ENCODE data around the gene CUX1.
A peak's percentile ranks its signal among the peaks of the same experiment; 100 is the strongest.

CUX1 gene

DNA sequence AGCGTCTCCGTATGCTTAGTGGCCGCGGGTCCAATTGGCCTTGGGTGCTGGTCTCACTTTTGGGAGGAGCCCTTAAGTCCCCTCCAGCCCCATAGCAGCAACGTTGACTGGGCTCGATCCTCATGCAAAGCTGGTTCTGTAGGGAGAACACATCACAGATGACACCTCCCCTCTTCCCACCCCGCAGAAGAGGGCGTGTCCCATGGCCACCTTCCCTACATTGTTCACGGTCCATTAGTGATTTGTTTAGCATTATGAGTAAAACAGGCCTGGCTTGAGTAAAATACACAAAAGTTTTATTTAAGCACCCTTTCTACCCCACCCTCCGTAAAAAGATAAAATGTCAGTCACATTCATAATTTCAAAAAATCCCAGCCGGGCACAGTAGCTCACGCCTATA lies 380.2 kb downstream of the CUX1 start:
- Histone ChIP-seq H3K36me3 (ENCODE audit: control insufficient read depth in 2 of 2, insufficient read depth in 1 of 2, low read length in 2 of 2) (peaks cover 16 to 49% of the 10 kb centered on the region in 2 experiments; a peak in 2 of 3 replicates), H3K4me3 (ENCODE audit: low read depth, low read length) (no peak overlapping the region), H3K4me1 (ENCODE audit: control insufficient read depth, insufficient read depth, low read length) (no peaks in the 10 kb centered on the region), H3K9me3 (ENCODE audit: control insufficient read depth, insufficient read depth, low read depth, low read length) (no peaks in the 10 kb centered on the region), H3K27ac (ENCODE audit: extremely low read depth, low read depth, low read length) (no peak overlapping the region)
- peak; percentile 67 for TF ChIP-seq KLF1 (tag by site-specific recombination; IDR thresholded peaks at IDR 0.05)
- TF ChIP-seq, protein P1, sequence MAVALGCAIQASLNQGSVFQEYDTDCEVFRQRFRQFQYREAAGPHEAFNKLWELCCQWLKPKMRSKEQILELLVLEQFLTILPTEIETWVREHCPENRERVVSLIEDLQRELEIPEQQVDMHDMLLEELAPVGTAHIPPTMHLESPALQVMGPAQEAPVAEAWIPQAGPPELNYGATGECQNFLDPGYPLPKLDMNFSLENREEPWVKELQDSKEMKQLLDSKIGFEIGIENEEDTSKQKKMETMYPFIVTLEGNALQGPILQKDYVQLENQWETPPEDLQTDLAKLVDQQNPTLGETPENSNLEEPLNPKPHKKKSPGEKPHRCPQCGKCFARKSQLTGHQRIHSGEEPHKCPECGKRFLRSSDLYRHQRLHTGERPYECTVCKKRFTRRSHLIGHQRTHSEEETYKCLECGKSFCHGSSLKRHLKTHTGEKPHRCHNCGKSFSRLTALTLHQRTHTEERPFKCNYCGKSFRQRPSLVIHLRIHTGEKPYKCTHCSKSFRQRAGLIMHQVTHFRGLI (tag by site-specific recombination; IDR thresholded peaks at IDR 0.05), result no peak
- CTCF ChIA-PET, result no interaction called here
- POLR2A ChIA-PET, result no interaction called here

DNA sequence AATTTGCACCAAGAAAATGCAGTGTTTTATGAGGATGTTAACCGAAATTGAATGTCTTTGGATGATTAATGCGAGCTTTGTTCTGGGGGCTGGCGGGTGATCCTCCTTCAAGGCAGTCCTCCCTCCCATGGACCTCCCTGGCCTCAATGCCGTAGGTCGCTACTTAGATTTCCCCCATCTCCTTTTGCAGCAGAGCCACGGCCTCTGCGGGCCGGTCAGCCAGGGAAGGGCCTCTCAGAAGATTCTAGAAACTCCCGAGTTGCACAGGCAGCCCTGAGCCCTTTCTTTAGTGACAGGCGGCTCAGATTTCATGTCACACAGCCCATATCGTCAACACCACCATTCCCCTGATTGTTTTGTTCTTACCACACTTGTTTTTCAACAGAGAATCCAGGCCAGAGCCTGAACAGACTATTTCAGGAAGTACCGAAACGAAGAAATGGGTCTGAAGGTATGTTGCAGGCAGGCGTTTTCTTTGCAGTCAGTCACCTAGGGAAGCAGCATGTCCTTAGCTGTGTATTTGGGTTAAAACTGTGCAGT lies 381.1 kb downstream of the CUX1 start:
- Histone ChIP-seq H3K4me1 (ENCODE audit: control insufficient read depth, insufficient read depth, low read length) (no peaks in the 10 kb centered on the region), H3K27ac (ENCODE audit: extremely low read depth, low read depth, low read length) (no peak overlapping the region), H3K36me3 (ENCODE audit: control insufficient read depth in 2 of 2, insufficient read depth in 1 of 2, low read length in 2 of 2) (peaks cover 20 to 45% of the 10 kb centered on the region in 2 experiments; a peak in 2 of 3 replicates), H3K9me3 (ENCODE audit: control insufficient read depth, insufficient read depth, low read depth, low read length) (no peaks in the 10 kb centered on the region), H3K4me3 (ENCODE audit: low read depth, low read length) (no peak overlapping the region)
- CTCF ChIA-PET, result no interaction called here
- no peak for TF ChIP-seq ZSCAN30 (tag by site-specific recombination; IDR thresholded peaks at IDR 0.05)
- no peak for TF ChIP-seq ZNF596 (tag by site-specific recombination; IDR thresholded peaks at IDR 0.05)
- no peak for TF ChIP-seq KLF9 (tag by site-specific recombination; IDR thresholded peaks at IDR 0.05; ENCODE audit: low read depth)
- TF ChIP-seq ZNF133 (tag by site-specific recombination; IDR thresholded peaks at IDR 0.05), result no peak
- no peak for TF ChIP-seq SCRT1 (tag by site-specific recombination; IDR thresholded peaks at IDR 0.05; ENCODE audit: borderline replicate concordance)
- TF ChIP-seq ZNF302 (tag by site-specific recombination; IDR thresholded peaks at IDR 0.05; ENCODE audit: low read depth), result no peak
- TF ChIP-seq ZFP69B (tag by site-specific recombination; IDR thresholded peaks at IDR 0.05), result no peak
- no peak for TF ChIP-seq ZBTB7A (tag by site-specific recombination; IDR thresholded peaks at IDR 0.05; ENCODE audit: low read depth)
- no peak for TF ChIP-seq ZNF768 (tag by site-specific recombination; IDR thresholded peaks at IDR 0.05)
- TF ChIP-seq, protein P2, sequence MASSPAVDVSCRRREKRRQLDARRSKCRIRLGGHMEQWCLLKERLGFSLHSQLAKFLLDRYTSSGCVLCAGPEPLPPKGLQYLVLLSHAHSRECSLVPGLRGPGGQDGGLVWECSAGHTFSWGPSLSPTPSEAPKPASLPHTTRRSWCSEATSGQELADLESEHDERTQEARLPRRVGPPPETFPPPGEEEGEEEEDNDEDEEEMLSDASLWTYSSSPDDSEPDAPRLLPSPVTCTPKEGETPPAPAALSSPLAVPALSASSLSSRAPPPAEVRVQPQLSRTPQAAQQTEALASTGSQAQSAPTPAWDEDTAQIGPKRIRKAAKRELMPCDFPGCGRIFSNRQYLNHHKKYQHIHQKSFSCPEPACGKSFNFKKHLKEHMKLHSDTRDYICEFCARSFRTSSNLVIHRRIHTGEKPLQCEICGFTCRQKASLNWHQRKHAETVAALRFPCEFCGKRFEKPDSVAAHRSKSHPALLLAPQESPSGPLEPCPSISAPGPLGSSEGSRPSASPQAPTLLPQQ (tag by site-specific recombination; IDR thresholded peaks at IDR 0.05), result no peak
- TF ChIP-seq ZNF214 (tag by site-specific recombination; IDR thresholded peaks at IDR 0.05; ENCODE audit: borderline replicate concordance), result no peak
- no peak for TF ChIP-seq ZNF777 (tag by site-specific recombination; IDR thresholded peaks at IDR 0.05; ENCODE audit: borderline replicate concordance)
- POLR2A ChIA-PET, result no interaction called here

DNA sequence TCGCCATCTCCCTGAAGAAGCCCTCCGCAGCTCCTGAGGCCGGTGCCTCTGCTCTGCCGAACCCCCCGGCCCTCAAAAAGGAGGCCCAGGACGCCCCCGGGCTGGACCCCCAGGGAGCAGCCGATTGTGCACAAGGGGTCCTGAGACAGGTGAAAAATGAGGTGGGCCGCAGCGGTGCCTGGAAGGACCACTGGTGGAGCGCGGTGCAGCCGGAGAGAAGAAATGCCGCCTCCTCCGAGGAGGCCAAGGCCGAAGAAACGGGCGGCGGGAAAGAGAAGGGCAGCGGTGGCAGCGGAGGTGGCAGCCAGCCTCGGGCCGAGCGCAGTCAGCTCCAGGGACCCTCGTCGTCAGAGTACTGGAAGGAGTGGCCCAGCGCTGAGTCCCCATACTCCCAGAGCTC lies 384.1 kb downstream of the CUX1 start:
- Histone ChIP-seq H3K9me3 (ENCODE audit: control insufficient read depth, insufficient read depth, low read depth, low read length) (no peaks in the 10 kb centered on the region), H3K4me1 (ENCODE audit: control insufficient read depth, insufficient read depth, low read length) (no peaks in the 10 kb centered on the region), H3K36me3 (ENCODE audit: control insufficient read depth in 2 of 2, insufficient read depth in 1 of 2, low read length in 2 of 2) (peaks cover 10 to 63% of the 10 kb centered on the region in 2 experiments; a peak in 2 of 3 replicates), H3K4me3 (ENCODE audit: low read depth, low read length) (no peak overlapping the region), H3K27ac (ENCODE audit: extremely low read depth, low read depth, low read length) (no peak overlapping the region)
- ChIA-PET CTCF (no interaction called here), POLR2A (no interaction called here)
- TF ChIP-seq TCF7L2 (IDR thresholded peaks at IDR 0.05; ENCODE audit: borderline replicate concordance, low read depth, low read length), result no peak
- TF ChIP-seq ZNF133 (tag by site-specific recombination; IDR thresholded peaks at IDR 0.05), result no peak

DNA sequence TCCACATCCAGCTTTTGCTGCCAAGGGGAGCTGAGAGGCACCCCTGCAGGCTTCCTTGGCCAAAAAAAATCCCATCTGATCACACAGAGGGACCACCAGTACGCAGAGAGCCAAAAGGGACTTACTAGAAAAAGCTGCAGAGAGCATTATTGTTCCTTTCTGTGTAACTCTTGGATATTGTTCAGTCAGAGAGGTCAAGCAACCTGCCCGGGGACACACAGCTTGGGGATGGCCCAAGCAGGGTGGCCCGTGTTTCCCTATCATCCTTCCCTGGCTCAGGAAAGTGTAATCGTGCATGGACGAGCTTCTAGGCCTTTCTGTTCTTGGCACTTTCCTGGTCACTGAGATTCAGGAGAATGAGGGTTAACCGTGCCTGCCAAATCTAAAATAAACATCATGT lies 385.1 kb downstream of the CUX1 start:
- POLR2A ChIA-PET, result no interaction called here
- CTCF ChIA-PET, result no interaction called here
- Histone ChIP-seq H3K4me3 (ENCODE audit: low read depth, low read length) (no peak overlapping the region), H3K36me3 (ENCODE audit: control insufficient read depth in 2 of 2, insufficient read depth in 1 of 2, low read length in 2 of 2) (peaks cover 10 to 54% of the 10 kb centered on the region in 2 experiments; a peak in 2 of 3 replicates), H3K27ac (ENCODE audit: extremely low read depth, low read depth, low read length) (no peak overlapping the region), H3K9me3 (ENCODE audit: control insufficient read depth, insufficient read depth, low read depth, low read length) (no peaks in the 10 kb centered on the region), H3K4me1 (ENCODE audit: control insufficient read depth, insufficient read depth, low read length) (no peaks in the 10 kb centered on the region)
- no peak for TF ChIP-seq ZNF394 (tag by site-specific recombination; IDR thresholded peaks at IDR 0.05; ENCODE audit: borderline replicate concordance)
- TF ChIP-seq ZNF768 (tag by site-specific recombination; IDR thresholded peaks at IDR 0.05), result peak; percentile 84
